Measurements from ENCODE around the gene OR3A1.
A peak's percentile ranks its signal among the peaks of the same experiment; 100 is the strongest.
"Not testable (repeated sequence)": the region's sequence is repeated elsewhere in the genome, so short reads cannot be mapped to it uniquely, and the experiment has no call there.

Gene OR3A1

GRCh38 chr17:3298260-3298659 lies at the start of gene OR3A1:
Gene OR3A1, minus strand, starts transcription at chr17:3298360. Its CDS starts 5,778 bp downstream, at chr17:3292582.
- TF ChIP-seq CTCF (conservative IDR thresholded peaks at IDR 0.05) = no peak

GRCh38 chr17:3342782-3343181 lies 44.6 kb upstream of the OR3A1 start:
- not testable (repeated sequence) for H3K27ac ChIP-seq

More at GRCh38 chr17:3298260-3298659, at the start of gene OR3A1:
- no peak within 1 kb of the TSS for H3K27ac ChIP-seq

GRCh38 chr17:3335876-3336275 lies 37.7 kb upstream of the OR3A1 start:
- no peak overlapping the region for H3K27ac ChIP-seq
- peak; percentile 84 for TF ChIP-seq CTCF (conservative IDR thresholded peaks at IDR 0.05)

GRCh38 chr17:3318336-3318735 lies 20.2 kb upstream of the OR3A1 start:
- no peak for TF ChIP-seq CTCF (conservative IDR thresholded peaks at IDR 0.05)
- no peak overlapping the region for H3K27ac ChIP-seq

- H3K27ac ChIP-seq = no peak overlapping the region
- no peak for TF ChIP-seq CTCF (conservative IDR thresholded peaks at IDR 0.05)
Observed at GRCh38 chr17:3316836-3317235, 18.7 kb upstream of the OR3A1 start.

GRCh38 chr17:3308603-3309002 lies 10.4 kb upstream of the OR3A1 start:
- no peak for TF ChIP-seq CTCF (conservative IDR thresholded peaks at IDR 0.05)
- no peak overlapping the region for H3K27ac ChIP-seq

- no peak for TF ChIP-seq CTCF (conservative IDR thresholded peaks at IDR 0.05)
- H3K27ac ChIP-seq = no peak overlapping the region
Observed at GRCh38 chr17:3295632-3296031, 2.5 kb downstream of the OR3A1 start.

- not testable (repeated sequence) for H3K27ac ChIP-seq
Observed at GRCh38 chr17:3293548-3293947, 4.6 kb downstream of the OR3A1 start.

- TF ChIP-seq CTCF (conservative IDR thresholded peaks at IDR 0.05) = no peak
- no peak overlapping the region for H3K27ac ChIP-seq
Observed at GRCh38 chr17:3282901-3283300, 15.3 kb downstream of the OR3A1 start.
